GM18508 (cell line): ENCODE results near the gene ELMO2.
"Not testable (repeated sequence)": the region's sequence is repeated elsewhere in the genome, so short reads cannot be mapped to it uniquely, and the experiment has no call there.

Experiments used
- ATAC-seq: cut with Tn5 transposase; IDR thresholded peaks from one replicate; pipeline ENCODE4 v1.9.1; 2021; ENCODE audit warnings: moderate number of reproducible peaks; ENCODE audit not compliant: insufficient read depth, unreplicated experiment

Gene ELMO2

DNA sequence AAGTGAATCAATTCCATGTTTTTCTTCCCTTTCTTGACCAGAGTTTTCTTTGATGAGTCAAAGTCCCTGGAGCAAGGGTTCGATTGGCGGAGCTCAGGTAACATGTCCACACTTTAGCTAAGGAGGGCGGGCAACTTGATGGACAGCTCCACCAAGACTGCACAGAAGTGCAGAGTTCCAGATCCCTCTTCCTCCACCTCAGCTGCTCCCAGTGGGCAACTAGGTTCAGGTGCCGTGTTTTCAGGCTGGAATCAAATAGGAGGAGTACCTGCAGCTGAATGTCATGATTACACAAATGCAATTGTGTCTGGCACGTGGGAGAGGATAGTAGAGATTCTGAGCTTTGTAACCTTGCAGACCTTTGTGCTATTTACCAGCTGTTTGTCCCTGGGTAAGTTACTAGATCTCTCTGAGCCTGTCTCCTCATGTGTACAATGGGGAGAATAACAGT, 1.9 kb upstream of the ELMO2 start:
- ATAC-seq: no peak

- no peak for ATAC-seq
Observed at GRCh38 chr20:46407671-46407996, 1.2 kb upstream of the ELMO2 start.

DNA sequence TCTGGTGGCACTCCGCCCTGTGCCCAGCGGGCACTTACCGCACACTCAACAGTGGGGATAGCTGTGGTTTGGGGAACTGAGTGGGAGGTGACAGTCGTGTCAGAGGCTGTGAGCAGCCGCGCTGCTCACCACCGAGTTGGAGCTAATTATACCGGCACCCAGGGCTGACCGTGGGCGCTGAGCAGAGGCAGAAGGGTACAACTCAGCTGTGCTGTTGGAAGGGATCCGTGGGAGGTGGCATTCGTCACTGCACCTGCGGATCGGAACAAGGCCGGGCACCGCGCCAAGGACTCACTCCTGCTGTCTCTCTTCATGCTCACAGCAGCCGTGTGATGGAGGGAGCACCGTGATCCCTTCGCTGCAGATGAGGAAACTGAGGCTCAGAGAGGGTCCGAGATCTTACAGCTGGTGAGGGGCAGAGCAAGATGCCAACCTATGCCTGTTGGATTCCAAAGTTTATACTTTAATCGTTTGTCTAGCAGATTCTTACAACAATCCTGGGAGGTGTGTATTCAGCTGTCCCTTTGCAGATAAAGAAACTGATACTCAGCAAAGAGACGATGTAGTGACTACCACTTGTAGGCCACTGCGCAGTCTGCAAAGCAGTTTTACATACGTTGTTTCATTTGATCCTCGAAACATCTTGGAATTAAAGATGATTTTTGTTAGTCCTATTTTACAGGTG, 713 bp upstream of the ELMO2 start:
- peak; percentile 23 for ATAC-seq

DNA sequence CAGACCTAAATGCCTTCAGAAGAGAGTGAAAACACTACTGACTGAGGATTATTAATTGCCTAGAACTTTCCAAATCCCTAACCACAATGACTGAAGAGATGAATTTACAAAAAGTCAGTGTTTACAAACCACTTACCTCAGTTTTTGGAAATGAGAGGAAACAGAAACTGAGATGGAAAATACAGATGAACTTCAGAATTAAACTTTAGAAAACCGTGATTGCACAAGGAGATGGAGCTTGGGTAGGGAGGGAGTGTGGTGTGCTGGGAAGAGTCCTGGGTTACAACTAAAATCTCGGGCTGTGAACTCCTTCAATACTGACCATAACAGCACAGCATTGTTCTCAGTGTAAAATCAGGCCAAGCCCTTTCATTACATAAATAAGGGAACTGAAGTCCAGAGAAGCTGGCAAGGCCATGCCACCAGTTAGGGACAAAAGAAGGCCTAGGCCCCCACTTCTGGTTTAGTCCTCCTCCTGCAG, 4.0 kb downstream of the ELMO2 start:
- ATAC-seq: no peak

DNA sequence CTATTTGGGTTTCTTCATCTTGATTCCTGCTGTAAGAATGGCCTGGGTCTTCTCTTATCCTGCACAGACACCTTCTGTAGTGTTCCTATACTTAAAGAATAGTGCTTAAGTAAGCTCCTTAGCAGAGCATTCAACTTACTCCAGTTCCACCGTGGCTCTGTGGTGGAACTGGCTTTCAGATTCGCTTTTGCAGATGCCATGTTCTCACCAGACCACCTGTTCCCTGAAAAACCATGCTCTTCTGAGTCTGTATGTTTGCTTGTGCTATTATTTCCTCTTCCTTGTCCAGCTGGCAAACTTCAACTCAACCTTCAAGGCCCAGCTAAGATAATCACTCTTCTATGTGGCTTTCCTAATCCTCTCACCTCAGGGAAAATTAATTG, 4.9 kb downstream of the ELMO2 start:
- ATAC-seq: no peak

DNA sequence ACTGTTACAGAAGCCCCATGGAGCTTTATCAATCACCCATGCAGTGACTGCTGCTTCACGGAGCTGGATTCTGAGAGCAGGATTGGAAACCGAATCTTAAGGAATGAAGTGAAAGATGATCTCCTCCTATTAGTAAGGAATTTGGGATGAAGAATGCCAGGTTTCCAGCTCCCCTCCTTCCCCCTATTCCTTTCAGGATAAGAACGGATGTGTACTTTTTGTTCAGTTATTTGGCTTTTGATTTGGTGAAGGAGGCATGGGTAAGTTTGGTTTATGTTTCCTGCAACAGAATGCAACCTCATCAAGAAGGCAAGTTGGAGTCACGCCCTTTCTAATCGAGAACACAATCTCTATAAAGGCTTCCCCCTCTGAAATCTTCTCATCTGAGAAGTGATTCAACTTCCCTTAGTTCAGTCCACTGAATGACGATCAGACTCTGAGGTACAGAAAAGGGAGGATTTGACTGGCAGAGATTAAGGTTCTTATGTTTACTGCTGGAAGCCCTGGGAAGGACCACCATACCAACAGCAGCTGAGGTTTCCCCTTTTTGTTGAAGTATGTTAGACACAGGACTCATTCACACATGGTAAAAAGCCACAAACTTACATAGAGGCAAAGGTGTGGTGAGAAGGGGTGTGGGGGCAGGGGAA, 5.5 kb downstream of the ELMO2 start:
- no peak for ATAC-seq

DNA sequence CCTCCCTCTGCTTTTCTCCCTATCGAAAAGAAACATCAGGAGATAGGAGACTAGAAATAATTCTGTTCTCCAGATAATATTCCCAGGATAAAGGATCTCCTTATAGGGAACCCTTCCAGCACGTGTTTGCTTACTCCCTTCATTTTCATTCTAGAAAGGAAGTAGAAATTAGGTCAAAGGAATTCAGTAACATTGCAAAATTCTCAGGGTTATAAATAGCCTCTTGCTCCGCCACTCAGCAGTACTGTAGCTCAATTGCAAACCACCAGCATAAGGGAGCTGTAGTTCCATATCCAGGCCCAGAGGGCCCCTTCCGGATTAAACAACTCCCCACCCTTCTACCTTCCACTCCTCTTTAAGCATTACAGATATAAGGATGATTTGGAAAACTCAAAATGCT, 6.2 kb downstream of the ELMO2 start:
- ATAC-seq: no peak

GRCh38 chr20:46399401-46399800, 7.0 kb downstream of the ELMO2 start:
- ATAC-seq: no peak

GRCh38 chr20:46398963-46399362, 7.5 kb downstream of the ELMO2 start:
- ATAC-seq: no peak

DNA sequence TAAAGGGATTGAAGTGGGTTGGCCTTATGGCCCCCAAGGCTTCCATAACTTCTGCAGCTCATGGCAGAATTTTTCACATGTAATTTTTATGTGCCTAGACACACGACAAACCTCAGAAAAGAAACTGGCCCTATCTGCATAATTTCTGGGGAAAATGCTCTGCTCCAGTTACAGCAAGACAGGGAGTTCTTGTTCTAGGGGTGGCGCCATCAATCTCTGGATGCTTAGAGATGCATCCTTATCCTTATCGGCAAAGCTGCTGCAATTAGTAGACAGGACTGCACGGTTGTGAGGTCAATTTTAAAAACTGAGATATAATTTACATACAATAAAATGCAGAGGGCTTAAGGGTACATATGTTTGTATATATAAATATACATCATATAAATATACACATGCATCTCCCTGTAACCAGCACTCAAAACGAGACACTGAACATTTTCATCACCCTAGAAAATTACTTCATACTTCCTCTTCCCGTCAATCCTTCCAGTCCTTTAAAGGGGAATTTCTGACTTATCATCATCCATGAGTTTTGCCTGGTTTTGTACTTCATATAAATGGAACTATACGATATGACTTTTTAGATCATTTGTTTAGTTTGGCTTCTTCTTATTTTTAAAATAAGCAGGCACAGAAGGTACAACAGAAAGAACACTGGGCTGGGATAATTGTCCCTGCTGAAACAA, 10.2 kb downstream of the ELMO2 start:
- ATAC-seq: no peak

DNA sequence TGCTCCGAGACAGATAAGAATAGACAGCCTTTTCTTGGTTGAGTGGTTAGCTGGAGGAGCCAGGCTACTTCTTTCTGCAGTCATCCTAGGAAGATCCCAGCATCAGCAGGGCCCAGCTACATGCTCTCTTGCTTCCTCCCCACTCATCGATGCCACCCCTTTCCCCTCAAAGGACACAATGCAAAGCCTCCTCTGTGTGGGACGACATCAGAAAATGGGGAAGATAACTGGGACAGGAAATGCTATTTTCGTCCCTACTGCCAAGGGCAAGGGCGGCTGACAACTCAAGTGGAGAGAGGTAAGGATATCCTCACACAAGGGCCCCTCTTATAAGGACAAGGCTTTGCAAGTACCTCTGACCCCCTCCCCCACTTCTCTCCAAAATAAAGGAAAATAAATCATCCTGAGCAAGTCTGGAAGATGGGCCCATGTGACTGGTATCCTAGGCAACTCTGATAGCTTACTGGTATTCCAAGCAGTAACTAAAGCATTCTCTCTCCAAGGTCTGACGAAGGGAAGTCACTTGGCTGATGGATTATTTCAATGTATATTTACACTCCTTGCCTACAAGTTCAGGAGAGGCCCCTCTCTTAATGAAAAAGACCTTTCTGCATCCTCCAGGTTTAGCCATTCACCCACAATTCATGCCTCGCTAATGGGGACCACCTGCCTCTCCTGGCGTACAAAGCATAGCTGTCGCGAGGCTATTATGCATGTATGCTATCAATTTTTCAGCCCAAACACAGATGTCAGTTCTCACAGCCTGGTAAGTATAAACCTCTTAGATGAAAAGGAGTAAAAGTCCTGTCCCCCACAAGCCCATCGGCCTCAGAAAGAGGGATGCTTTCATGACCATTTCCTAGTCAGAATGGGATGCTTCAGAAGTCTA, 11.3 kb downstream of the ELMO2 start:
- no peak for ATAC-seq

DNA sequence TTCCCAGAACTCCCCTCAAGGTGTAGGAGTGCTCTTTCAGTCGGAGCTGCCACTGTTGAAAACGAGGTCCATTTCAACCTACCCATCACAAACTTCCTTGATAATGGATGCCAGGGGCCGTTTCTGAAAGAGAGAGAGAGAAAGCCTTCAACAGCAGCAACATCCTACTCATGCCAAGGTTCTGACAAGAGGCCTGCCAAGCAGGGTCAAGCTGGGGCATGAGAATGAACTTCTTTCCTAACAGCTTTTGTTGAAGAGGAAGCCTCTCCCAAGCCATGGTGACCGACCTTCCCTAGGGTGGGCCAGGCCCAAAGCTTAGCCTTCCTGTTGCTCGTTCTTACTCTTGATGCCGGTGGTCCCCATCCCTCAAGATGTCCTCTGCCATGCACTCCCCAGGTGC, 12.4 kb downstream of the ELMO2 start:
- ATAC-seq: no peak

GRCh38 chr20:46388937-46389336, 17.5 kb downstream of the ELMO2 start:
- no peak for ATAC-seq

GRCh38 chr20:46388201-46388836, 18.1 kb downstream of the ELMO2 start:
- ATAC-seq: no peak

DNA sequence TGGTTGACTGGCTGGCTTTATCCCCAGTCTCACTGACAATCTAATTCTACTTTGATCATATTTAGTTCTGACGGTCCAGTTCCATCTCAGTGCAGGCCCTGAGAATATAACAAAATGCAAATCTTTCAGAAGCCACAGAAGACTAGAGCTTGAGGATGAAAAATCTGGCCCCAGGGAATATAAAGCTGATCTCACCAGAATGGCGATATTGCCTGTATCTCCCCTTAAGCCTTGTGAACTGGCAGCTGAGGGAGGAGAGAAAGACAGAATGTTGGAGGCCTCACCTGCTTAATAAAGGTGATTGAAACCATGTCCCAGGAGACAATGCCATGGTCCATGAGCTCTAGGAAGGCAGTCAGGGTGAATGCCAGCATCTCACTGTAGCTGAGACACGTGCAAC, 19.4 kb downstream of the ELMO2 start:
- not testable (repeated sequence) for ATAC-seq

GRCh38 chr20:46378412-46379009, 27.9 kb downstream of the ELMO2 start:
- ATAC-seq: no peak

GRCh38 chr20:46377518-46377917, 28.9 kb downstream of the ELMO2 start:
- no peak for ATAC-seq

DNA sequence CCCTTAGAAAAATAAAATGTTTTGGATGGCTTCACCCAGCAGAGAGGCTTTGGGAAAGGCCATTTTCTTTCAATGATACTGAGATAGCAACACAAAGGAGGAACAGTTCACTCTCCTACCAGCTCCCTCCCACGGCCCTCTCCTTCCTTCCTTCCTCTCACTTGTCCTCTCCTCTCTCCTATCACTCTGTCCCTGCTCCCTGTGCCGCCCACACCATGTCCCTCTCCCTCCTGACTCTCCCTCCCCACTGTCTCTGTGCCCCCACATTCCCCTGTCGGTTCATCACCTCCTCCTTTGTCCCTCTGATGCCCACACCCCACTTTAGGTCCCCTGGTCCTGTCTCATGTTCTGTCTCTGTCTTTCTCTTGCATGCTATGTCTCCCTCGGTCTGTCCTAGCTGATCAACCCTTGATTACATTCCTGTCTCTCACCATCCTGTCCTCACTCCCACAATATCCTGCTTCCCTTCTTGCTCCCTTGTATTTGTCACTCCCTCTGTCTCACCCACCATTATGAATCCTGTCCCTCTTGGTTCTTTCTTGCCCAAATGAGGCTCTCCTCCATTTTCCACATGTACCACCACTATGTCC, 30.1 kb downstream of the ELMO2 start:
- ATAC-seq: no peak

DNA sequence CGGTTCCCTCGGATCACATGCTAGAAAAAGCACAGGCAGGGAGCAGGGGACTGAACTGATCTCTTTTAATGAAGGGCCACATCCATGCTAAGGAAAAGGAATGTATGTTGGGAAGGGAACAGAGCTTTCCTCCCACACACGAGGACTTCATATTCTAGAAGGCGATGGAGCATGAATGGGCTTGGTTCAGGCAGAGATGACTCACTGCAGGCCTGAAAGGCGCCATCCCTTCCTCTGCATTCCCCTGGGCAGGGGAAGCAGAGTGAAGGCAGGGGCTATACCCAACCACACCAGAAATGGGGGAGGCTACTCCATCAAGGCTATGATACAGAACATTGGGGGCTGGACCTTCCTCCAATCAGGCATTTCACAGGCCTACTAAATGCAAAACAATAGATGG, 30.6 kb downstream of the ELMO2 start:
- ATAC-seq: no peak
